GM18909 (cell line): ENCODE results near the gene ITGB1.
"Not testable (repeated sequence)": the region's sequence is repeated elsewhere in the genome, so short reads cannot be mapped to it uniquely, and the experiment has no call there.

Source experiments
- ATAC-seq: cut with Tn5 transposase; IDR thresholded peaks from one replicate; pipeline ENCODE4 v1.9.1; 2021; ENCODE audit warnings: mild to moderate bottlenecking; ENCODE audit not compliant: unreplicated experiment, poor library complexity

Gene ITGB1

GRCh38 chr10:32980558-32981468 is 22.8 kb upstream of the ITGB1 start:
- peak; percentile 98 for ATAC-seq

GRCh38 chr10:32980242-32980557 is 22.2 kb upstream of the ITGB1 start:
- no peak for ATAC-seq

GRCh38 chr10:32979719-32980118 is 21.7 kb upstream of the ITGB1 start:
- ATAC-seq = not testable (repeated sequence)

GRCh38 chr10:32979041-32979440 is 21.0 kb upstream of the ITGB1 start:
- no peak for ATAC-seq

- ATAC-seq = not testable (repeated sequence)
These were observed 20.1 kb upstream of the ITGB1 start for GRCh38 chr10:32977846-32978809.

- ATAC-seq = no peak
These were observed 18.3 kb upstream of the ITGB1 start for GRCh38 chr10:32976338-32976737.

GRCh38 chr10:32972929-32973328 is 14.9 kb upstream of the ITGB1 start:
- peak; percentile 45 for ATAC-seq

- no peak for ATAC-seq
These were observed 14.4 kb upstream of the ITGB1 start for GRCh38 chr10:32972460-32972859.

GRCh38 chr10:32971536-32972091 is 13.6 kb upstream of the ITGB1 start:
- peak; percentile 51 for ATAC-seq

GRCh38 chr10:32970910-32971309 is 12.9 kb upstream of the ITGB1 start:
- ATAC-seq = no peak

GRCh38 chr10:32964270-32964669 is 6.2 kb upstream of the ITGB1 start:
- ATAC-seq = no peak

GRCh38 chr10:32963096-32963495 is 5.1 kb upstream of the ITGB1 start:
- ATAC-seq = no peak

- no peak for ATAC-seq
These were observed 4.5 kb upstream of the ITGB1 start for GRCh38 chr10:32962521-32962920.

GRCh38 chr10:32961895-32962369 is 3.9 kb upstream of the ITGB1 start:
- no peak for ATAC-seq

- no peak for ATAC-seq
These were observed 3.4 kb upstream of the ITGB1 start for GRCh38 chr10:32961343-32961894.

GRCh38 chr10:32960022-32960421 is 2.0 kb upstream of the ITGB1 start:
- ATAC-seq = no peak

GRCh38 chr10:32959006-32959920 is 1.2 kb upstream of the ITGB1 start:
- ATAC-seq = peak; percentile 51

- peak; percentile 30 for ATAC-seq
These were observed 517 bp downstream of the ITGB1 start for GRCh38 chr10:32957341-32958084.
